ENCODE data around the gene GPR135.

DNA sequence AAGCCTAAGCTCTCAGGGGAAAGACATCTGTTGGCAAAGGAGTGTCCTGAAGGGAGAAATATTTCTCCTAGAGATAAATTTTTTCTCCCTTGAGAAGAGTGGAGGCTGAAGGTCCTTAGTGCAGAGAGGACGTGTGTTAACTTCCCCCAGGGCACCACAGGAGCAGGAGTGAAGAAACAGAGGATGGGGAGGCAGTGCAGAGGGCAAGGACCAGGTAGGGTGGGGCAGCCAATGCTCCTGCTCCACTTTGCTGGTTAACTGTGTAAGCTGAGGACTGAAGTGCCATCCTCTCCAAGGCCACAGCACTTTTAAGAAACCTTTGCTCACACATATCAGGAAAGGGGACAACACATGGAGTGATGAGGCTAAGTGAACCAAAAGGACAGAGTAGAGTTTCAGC lies 15.0 kb upstream of the GPR135 start:
- no peak for TF ChIP-seq EZH2phosphoT487 (IDR thresholded peaks at IDR 0.05; ENCODE audit: borderline replicate concordance, low read length)
- TF ChIP-seq, protein P1, sequence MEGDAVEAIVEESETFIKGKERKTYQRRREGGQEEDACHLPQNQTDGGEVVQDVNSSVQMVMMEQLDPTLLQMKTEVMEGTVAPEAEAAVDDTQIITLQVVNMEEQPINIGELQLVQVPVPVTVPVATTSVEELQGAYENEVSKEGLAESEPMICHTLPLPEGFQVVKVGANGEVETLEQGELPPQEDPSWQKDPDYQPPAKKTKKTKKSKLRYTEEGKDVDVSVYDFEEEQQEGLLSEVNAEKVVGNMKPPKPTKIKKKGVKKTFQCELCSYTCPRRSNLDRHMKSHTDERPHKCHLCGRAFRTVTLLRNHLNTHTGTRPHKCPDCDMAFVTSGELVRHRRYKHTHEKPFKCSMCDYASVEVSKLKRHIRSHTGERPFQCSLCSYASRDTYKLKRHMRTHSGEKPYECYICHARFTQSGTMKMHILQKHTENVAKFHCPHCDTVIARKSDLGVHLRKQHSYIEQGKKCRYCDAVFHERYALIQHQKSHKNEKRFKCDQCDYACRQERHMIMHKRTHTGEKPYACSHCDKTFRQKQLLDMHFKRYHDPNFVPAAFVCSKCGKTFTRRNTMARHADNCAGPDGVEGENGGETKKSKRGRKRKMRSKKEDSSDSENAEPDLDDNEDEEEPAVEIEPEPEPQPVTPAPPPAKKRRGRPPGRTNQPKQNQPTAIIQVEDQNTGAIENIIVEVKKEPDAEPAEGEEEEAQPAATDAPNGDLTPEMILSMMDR (IDR thresholded peaks at IDR 0.05; ENCODE audit: low read depth, low read length, poor library complexity, severe bottlenecking) = no peak
